OCI-LY1 (cell line): ENCODE data around the gene ADAMTS6.

Experiments used
- H2AFZ ChIP-seq: fragments of 200-600 bp; sonication (generic), shearing (Covaris generic); 2 replicates; pipeline ENCODE4 v1.6.0; 2014; ENCODE audit warnings: antibody characterized with exemption, mild to moderate bottlenecking, low read length
- H3F3A ChIP-seq: fragments of 200-600 bp; sonication (generic), shearing (Covaris generic); 2 replicates; pipeline ENCODE4 v1.6.0; 2014; ENCODE audit warnings: mild to moderate bottlenecking, antibody characterized with exemption, low read length, moderate library complexity; ENCODE audit not compliant: insufficient read depth
- H3K27ac ChIP-seq: fragments of 200-600 bp; sonication (generic); 2 replicates; pipeline ENCODE4 v1.5.1; 2014; ENCODE audit warnings: low read length, mixed run types, mild to moderate bottlenecking, low read depth; ENCODE audit not compliant: poor library complexity, severe bottlenecking
- H3K27me3 ChIP-seq: fragments of 200-600 bp; sonication (generic); 2 replicates; pipeline ENCODE4 v1.6.0; 2014; ENCODE audit warnings: antibody characterized with exemption, mild to moderate bottlenecking, low read length, moderate library complexity; ENCODE audit not compliant: insufficient read depth
- H3K36me3 ChIP-seq: fragments of 200-600 bp; sonication (generic); 2 replicates; pipeline ENCODE4 v1.6.1; 2014; ENCODE audit warnings: mild to moderate bottlenecking, antibody characterized with exemption, low read length, moderate library complexity, mixed read lengths; ENCODE audit not compliant: insufficient read depth
- H3K4me1 ChIP-seq: fragments of 200-600 bp; sonication (generic); 2 replicates; pipeline ENCODE4 v1.5.1; 2014; ENCODE audit warnings: mild to moderate bottlenecking, low read length, moderate library complexity; ENCODE audit not compliant: insufficient read depth, severe bottlenecking
- H3K4me2 ChIP-seq: fragments of 200-600 bp; sonication (generic), shearing (Covaris generic); 2 replicates; pipeline ENCODE4 v1.6.1; 2014; ENCODE audit warnings: low read length
- H3K4me3 ChIP-seq: fragments of 200-600 bp; sonication (generic); 2 replicates; pipeline ENCODE4 v1.5.1; 2014; ENCODE audit warnings: low read length, low read depth, mild to moderate bottlenecking, mixed read lengths; ENCODE audit not compliant: poor library complexity, severe bottlenecking
- H3K79me2 ChIP-seq: fragments of 200-600 bp; shearing (Covaris generic); 2 replicates; pipeline ENCODE4 v1.6.1; 2016; ENCODE audit warnings: mixed run types, low read length, mixed read lengths; ENCODE audit not compliant: insufficient read depth
- H3K9ac ChIP-seq: fragments of 200-600 bp; sonication (generic), shearing (Covaris generic); 2 replicates; pipeline ENCODE4 v1.6.1; 2014; ENCODE audit warnings: mild to moderate bottlenecking, low read length, mixed read lengths
- H3K9me2 ChIP-seq: fragments of 200-600 bp; sonication (generic), shearing (Covaris generic); 2 replicates; pipeline ENCODE4 v1.6.1; 2014; ENCODE audit warnings: low read depth, mild to moderate bottlenecking, low read length, mixed read lengths
- H3K9me3 ChIP-seq: fragments of 200-600 bp; shearing (Covaris generic); 2 replicates; pipeline ENCODE4 v1.6.1; 2014; ENCODE audit warnings: low read length, mixed read lengths
- H4K20me1 ChIP-seq: fragments of 200-600 bp; sonication (generic), shearing (Covaris generic); 2 replicates; pipeline ENCODE4 v1.6.0; 2016; ENCODE audit warnings: mild to moderate bottlenecking, low read length; ENCODE audit not compliant: insufficient read depth
- EZH2 ChIP-seq: fragments of 200-600 bp; sonication (generic), shearing (Covaris generic); IDR thresholded peaks from 2 replicates; pipeline ENCODE4 v1.8.0; 2017; ENCODE audit warnings: borderline replicate concordance, mixed run types, mild to moderate bottlenecking, antibody characterized with exemption, low read length, moderate library complexity, mixed read lengths
- TF ChIP-seq, protein P1 (sequence below): fragments of 200-600 bp; sonication (generic), shearing (Covaris generic); IDR thresholded peaks from 2 replicates; pipeline ENCODE4 v1.5.1; 2017; ENCODE audit warnings: mild to moderate bottlenecking, antibody characterized with exemption, low read length, moderate library complexity, mixed read lengths

Gene ADAMTS6

DNA sequence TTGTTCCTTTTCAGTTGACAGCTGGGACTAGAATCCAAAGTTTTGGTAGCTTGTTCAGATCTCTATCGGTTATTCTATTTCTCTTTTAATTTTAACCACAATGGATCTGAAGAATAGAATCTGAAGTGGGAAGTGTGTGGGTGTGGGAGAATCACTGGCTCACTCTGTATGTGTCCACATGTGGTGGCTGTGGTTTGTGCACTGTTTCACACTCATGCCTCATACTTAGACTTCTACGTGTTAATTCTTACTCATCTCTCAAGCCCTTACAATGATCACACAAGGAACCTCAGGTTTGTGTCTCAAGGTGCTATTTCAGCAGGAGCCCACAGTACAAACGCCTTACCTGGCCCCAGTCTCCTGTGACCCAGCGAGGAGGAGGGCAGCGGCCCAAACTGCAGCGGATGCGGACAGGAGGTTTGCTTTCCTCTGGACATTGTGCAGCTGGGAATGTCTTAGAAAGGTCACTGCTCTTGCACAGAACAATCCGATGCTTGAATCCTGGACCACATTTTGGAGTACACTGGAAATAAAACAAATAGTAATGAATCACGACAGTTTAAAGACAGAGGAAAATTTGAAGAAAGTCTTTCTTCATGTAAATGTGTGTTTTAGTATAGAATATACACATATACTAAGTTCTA lies 309.1 kb downstream of the ADAMTS6 start:
- Histone ChIP-seq H3K4me1 (no peaks in the 10 kb centered on the region), H3K27me3 (no peaks in the 10 kb centered on the region), H4K20me1 (no peaks in the 10 kb centered on the region), H3K4me2 (no peak overlapping the region), H3K9me2 (no peaks in the 10 kb centered on the region), H3F3A (no peaks in the 10 kb centered on the region), H3K4me3 (no peak overlapping the region), H3K36me3 (0 out of 2 replicates have a peak, but pooled peaks cover 4% of the 10 kb centered on the region), H3K27ac (no peak overlapping the region), H3K79me2 (no peaks in the 10 kb centered on the region), H3K9me3 (no peaks in the 10 kb centered on the region), H3K9ac (no peak overlapping the region), H2AFZ (no peak overlapping the region)
- TF ChIP-seq, protein P1, sequence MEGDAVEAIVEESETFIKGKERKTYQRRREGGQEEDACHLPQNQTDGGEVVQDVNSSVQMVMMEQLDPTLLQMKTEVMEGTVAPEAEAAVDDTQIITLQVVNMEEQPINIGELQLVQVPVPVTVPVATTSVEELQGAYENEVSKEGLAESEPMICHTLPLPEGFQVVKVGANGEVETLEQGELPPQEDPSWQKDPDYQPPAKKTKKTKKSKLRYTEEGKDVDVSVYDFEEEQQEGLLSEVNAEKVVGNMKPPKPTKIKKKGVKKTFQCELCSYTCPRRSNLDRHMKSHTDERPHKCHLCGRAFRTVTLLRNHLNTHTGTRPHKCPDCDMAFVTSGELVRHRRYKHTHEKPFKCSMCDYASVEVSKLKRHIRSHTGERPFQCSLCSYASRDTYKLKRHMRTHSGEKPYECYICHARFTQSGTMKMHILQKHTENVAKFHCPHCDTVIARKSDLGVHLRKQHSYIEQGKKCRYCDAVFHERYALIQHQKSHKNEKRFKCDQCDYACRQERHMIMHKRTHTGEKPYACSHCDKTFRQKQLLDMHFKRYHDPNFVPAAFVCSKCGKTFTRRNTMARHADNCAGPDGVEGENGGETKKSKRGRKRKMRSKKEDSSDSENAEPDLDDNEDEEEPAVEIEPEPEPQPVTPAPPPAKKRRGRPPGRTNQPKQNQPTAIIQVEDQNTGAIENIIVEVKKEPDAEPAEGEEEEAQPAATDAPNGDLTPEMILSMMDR, result no peak
- TF ChIP-seq EZH2, result no peak

DNA sequence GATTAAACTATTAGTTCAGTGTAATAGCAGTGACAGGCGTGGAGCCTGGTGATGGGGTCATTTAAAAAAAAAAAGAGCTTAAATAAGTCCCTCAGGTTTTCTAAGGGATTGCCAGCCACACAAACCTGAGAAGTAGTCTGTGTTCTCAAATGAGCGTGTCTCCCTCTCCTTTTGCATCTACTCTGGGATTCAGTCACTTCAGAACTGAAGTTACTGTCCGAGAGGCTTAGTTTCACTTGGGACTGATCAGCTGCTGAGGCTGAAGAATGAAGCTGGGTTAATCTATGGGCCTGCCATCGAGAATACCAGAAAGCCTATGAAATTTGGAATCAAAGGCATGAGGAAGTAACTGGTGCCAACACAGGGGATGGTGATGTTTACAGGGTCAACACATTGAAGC lies 310.1 kb downstream of the ADAMTS6 start:
- H3K27ac ChIP-seq, result no peak overlapping the region
- H3K4me1 ChIP-seq, result no peaks in the 10 kb centered on the region
- H4K20me1 ChIP-seq, result no peaks in the 10 kb centered on the region
- no peak overlapping the region for H3K4me2 ChIP-seq
- no peaks in the 10 kb centered on the region for H3K9me2 ChIP-seq
- no peak overlapping the region for H3K9ac ChIP-seq
- H3K4me3 ChIP-seq, result no peak overlapping the region
- TF ChIP-seq, protein P1, result no peak
- TF ChIP-seq EZH2, result no peak
- H3K79me2 ChIP-seq, result no peaks in the 10 kb centered on the region
- no peaks in the 10 kb centered on the region for H3K9me3 ChIP-seq
- H3F3A ChIP-seq, result no peaks in the 10 kb centered on the region
- no peak overlapping the region for H2AFZ ChIP-seq
- H3K36me3 ChIP-seq, result 0 out of 2 replicates have a peak, but pooled peaks cover 4% of the 10 kb centered on the region
- no peaks in the 10 kb centered on the region for H3K27me3 ChIP-seq

DNA sequence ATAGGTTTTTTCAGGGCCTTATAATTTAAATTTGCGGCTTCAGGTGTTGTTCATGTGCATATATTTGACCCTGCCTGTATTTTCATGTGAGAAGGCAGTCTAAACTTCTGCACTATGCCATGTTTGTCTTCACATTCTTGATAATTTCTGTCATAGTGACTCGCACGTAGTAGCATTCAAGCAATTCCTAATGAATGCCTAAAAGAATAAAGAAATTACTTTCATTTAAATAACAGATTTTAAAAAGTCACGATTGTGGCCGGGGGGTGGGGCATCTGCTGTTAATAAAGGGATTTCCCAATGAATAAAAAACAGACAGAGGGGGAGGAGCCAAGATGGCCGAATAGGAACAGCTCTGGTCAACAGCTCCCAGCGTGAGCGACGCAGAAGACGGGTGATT lies 318.0 kb downstream of the ADAMTS6 start:
- no peak overlapping the region for H3K4me2 ChIP-seq
- no peak overlapping the region for H2AFZ ChIP-seq
- TF ChIP-seq EZH2, result no peak
- TF ChIP-seq, protein P1, result no peak

More for the DNA sequence above, 318.0 kb downstream of the ADAMTS6 start:
- Histone ChIP-seq H3K9me3 (no peaks in the 10 kb centered on the region), H3K9me2 (no peaks in the 10 kb centered on the region), H3K79me2 (no peaks in the 10 kb centered on the region), H3K4me1 (no peaks in the 10 kb centered on the region), H3K36me3 (no peaks in the 10 kb centered on the region; the same call in 1 of the 2 replicates), H3K4me3 (no peak overlapping the region), H3F3A (no peaks in the 10 kb centered on the region), H3K27ac (no peak overlapping the region), H3K9ac (no peak overlapping the region), H3K27me3 (no peaks in the 10 kb centered on the region), H4K20me1 (no peaks in the 10 kb centered on the region)
